HepG2 (cell line): Measurements from ENCODE around the gene TASOR2.

ENCODE experiments used
- FOXP1 ChIP-seq, 2 experiments: fragments of 450-650 bp in 1 of 2; IDR thresholded peaks; 2 replicates each; pipeline ENCODE4 v1.6.1; 2017 to 2018; ENCODE audit warnings: antibody characterized with exemption in 1 of 2
- HNF1B ChIP-seq: sonication (generic); formaldehyde crosslinking; IDR thresholded peaks from 2 replicates; pipeline ENCODE4 v1.5.1; 2020; ENCODE audit warnings: mild to moderate bottlenecking, moderate library complexity, missing genetic modification reagents
- IKZF4 ChIP-seq: sonication (generic); formaldehyde crosslinking; IDR thresholded peaks from 2 replicates; pipeline ENCODE4 v1.5.1; 2020; ENCODE audit warnings: borderline replicate concordance, mild to moderate bottlenecking, low read depth, missing genetic modification reagents; ENCODE audit errors: not compliant biosample characterization
- POLR2AphosphoS2 ChIP-seq: IDR thresholded peaks from 2 replicates; pipeline ENCODE4 v1.6.1; 2011; ENCODE audit warnings: low read depth, low read length, improper control_type of control experiment
- SIN3A ChIP-seq: IDR thresholded peaks from 2 replicates; pipeline ENCODE4 v1.6.1; 2011; ENCODE audit warnings: low read depth, mild to moderate bottlenecking, control low read depth, low read length, borderline replicate concordance
- SKIL ChIP-seq: sonication (generic); formaldehyde crosslinking; IDR thresholded peaks from 2 replicates; pipeline ENCODE4 v1.8.0; 2022; ENCODE audit warnings: missing genetic modification reagents, mild to moderate bottlenecking, moderate library complexity, borderline replicate concordance
- SP140L ChIP-seq: sonication (generic); formaldehyde crosslinking; IDR thresholded peaks from 2 replicates; pipeline ENCODE4 v1.4.0; 2020; ENCODE audit warnings: missing genetic modification reagents, borderline replicate concordance
- STAG1 ChIP-seq: sonication (generic); formaldehyde crosslinking; IDR thresholded peaks from 2 replicates; pipeline ENCODE4 v1.4.0; 2020; ENCODE audit warnings: missing genetic modification reagents
- TBP ChIP-seq: sonication (generic); formaldehyde crosslinking; IDR thresholded peaks from 2 replicates; pipeline ENCODE4 v1.5.0; 2020; ENCODE audit warnings: missing genetic modification reagents
- ZNF556 ChIP-seq: sonication (generic); formaldehyde crosslinking; IDR thresholded peaks from 2 replicates; pipeline ENCODE4 v1.4.0; 2020; ENCODE audit warnings: mild to moderate bottlenecking, missing genetic modification reagents, borderline replicate concordance
- TF ChIP-seq, protein P1 (sequence below): sonication (generic); formaldehyde crosslinking; IDR thresholded peaks from 2 replicates; pipeline ENCODE4 v1.5.0; 2020; ENCODE audit warnings: missing genetic modification reagents

DNA sequence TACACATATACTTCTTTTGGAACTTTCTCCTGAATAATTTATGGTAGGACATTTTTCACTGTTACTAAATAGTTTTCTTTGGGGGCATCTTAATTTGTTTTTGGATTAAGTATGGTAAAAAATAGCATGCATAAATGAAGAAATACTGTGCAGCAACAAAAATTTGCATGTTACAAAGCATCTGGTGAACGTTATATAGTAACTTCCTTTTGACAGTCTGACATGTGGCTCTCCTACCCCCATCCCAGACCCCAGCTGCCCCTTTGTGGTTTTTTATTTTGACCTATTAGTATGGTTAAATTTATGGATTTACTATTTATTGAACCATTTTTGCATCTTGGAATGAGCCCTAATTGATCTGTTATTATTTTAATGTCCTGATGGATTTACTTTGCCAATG lies 9.9 kb downstream of the TASOR2 start:
- no peak for TF ChIP-seq ZNF556 (CRISPR knock-in tag)
- TF ChIP-seq FOXP1 (IDR thresholded peaks at IDR 0.05), result no peak
- no peak for TF ChIP-seq FOXP1 (CRISPR knock-in tag; IDR thresholded peaks at IDR 0.05)
- no peak for TF ChIP-seq TBP (CRISPR knock-in tag)
- no peak for TF ChIP-seq POLR2AphosphoS2
- TF ChIP-seq HNF1B, result no peak
- no peak for TF ChIP-seq IKZF4 (CRISPR knock-in tag)
- TF ChIP-seq STAG1 (CRISPR knock-in tag), result no peak
- TF ChIP-seq SP140L, result no peak
- TF ChIP-seq SIN3A, result no peak
- TF ChIP-seq SKIL (CRISPR knock-in tag), result no peak
- TF ChIP-seq, protein P1, sequence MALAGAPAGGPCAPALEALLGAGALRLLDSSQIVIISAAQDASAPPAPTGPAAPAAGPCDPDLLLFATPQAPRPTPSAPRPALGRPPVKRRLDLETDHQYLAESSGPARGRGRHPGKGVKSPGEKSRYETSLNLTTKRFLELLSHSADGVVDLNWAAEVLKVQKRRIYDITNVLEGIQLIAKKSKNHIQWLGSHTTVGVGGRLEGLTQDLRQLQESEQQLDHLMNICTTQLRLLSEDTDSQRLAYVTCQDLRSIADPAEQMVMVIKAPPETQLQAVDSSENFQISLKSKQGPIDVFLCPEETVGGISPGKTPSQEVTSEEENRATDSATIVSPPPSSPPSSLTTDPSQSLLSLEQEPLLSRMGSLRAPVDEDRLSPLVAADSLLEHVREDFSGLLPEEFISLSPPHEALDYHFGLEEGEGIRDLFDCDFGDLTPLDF (CRISPR knock-in tag), result no peak
